Astrocyte of the hippocampus (primary cell): ENCODE measurements around the gene WDR7.

Experiments
- DNase-seq: peaks from one replicate; pipeline ENCODE4 v3.0.0; 2011; ENCODE audit warnings: low read depth, low spot score

WDR7 gene

DNA sequence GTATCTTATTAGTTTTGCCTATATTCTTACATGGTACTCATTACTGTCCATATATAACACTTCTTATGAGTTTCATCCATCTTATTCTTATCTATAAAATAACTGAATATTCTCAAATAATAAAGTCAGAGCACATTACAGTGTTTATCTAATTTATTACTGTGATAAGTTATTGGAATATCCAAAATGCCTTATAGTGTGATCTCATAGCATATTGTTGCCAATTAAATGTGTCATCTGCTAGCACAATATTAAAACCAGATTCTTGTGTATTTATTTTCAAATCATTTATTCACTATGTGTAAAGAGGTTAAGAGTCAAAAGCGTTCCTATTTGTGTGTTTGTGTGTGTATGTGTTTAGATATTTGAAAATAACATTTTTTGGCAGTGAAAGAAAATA, 151.9 kb downstream of the WDR7 start:
- DNase-seq: no peak

GRCh38 chr18:56804395-56804794, 153.2 kb downstream of the WDR7 start:
- no peak for DNase-seq

DNA sequence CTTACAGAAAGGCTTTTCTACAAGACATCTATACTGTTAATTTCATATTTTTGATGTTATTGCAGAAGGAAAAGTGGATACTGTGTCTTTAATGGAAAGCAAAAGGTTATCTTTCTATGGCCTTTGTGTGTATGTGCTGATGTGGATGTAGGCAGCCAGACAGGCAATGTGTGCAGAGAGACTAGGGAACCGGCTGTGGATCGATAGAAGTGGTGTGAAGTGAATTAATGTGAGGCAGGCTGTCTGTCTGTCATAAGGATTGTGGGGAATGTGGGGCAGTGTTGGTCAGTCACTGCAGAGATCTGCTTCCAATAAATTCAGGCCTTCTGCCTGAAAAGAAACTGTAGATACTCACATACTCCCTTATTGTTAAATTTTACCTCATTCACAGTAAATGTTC, 156.7 kb downstream of the WDR7 start:
- DNase-seq: no peak

DNA sequence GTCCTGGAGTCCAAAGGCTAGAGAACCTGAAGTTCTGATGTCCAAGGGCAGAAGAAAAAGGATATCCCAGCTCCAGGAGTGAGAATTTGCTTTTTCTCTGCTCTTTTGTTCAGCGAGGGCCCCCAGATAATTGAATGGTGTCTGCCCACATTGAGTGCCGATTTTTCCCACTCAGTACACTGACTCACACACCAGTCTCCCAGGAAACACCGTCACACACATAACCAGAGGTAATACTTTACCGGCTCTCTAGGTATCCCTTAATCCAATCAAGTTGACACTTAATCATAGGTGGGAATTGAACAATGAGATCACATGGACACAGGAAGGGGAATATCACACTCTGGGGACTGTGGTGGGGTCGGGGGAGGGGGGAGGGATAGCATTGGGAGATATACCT, 161.5 kb downstream of the WDR7 start:
- DNase-seq: no peak

- DNase-seq: no peak
These were observed 164.8 kb downstream of the WDR7 start for GRCh38 chr18:56815926-56816325.

- no peak for DNase-seq
These were observed 172.9 kb downstream of the WDR7 start for GRCh38 chr18:56823986-56824565.

- no peak for DNase-seq
These were observed 174.2 kb downstream of the WDR7 start for GRCh38 chr18:56825321-56825720.

DNA sequence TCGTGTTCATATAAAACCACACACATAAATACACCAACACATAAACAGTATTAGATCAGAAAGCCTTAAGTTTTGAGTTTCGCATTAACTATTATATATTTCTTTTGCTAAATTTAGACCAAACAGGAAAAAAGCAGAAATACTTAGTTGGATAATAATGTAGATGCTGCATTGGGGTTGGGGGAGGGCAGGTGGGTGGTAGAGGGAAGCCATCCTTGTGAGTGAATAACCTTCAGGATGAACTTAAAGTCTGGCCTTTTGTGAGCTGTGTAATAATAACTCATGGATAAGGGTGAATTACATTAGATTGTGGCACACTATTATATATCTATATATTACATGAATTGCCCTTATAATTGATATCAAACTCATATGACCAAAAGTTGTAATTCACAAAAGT, 174.7 kb downstream of the WDR7 start:
- no peak for DNase-seq

DNA sequence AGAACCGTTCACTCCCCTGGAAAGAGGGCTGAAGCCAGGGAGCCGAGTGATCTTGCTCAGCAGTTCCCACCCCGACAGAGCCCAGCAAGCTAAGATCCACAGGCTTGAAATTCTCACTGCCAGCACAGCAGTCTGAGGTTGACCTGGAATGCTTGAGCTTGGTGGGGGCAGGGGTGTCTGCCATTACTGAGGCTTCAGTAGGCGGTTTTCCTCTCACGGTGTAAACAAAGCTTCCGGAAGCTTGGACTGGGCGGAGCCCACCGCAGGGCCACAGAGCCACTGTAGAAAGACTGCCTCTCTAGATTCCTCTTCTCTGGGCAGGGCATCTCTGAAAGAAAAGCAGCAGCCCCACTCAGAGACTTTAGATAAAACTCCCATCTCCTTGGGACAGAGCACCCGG, 180.8 kb downstream of the WDR7 start:
- peak; percentile 45 for DNase-seq

DNA sequence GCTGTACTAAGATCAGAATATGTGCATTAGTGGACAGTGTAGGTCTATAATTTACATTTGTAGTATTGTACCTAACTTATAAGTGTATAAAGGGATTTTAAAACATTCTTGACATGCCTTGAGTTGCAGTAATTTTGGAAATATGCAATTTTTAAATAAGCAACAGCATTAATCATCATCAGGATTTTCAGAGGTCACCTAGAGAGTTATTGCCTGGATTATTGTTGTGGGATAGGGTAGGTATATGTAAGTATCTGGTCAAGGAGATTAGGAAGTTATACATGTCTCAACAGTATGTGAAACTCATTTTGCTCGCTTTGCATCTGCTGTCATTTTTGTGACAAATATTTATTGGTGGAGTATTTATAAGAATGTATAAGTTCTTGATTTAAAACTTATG, 184.2 kb downstream of the WDR7 start:
- DNase-seq: no peak

DNA sequence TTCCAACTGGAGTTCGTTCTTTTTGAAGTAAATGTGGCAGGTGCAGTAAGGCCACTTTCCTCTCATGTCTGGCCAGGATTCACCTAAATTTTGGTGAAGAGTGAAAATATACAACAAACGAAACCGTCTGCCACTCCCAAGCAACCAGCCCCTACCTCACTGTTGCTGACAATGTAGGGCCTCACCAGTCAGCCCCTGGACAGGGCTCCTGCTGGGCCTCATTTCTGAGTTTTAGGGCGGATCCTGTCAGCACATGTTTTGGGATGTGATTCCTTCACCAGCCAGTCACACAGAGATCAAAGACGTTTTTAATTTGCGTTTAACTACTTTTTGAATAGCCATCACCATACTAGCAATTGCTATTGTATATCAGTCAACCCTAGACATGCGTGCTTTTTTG, 185.0 kb downstream of the WDR7 start:
- no peak for DNase-seq

GRCh38 chr18:56841836-56842235, 190.7 kb downstream of the WDR7 start:
- no peak for DNase-seq

DNA sequence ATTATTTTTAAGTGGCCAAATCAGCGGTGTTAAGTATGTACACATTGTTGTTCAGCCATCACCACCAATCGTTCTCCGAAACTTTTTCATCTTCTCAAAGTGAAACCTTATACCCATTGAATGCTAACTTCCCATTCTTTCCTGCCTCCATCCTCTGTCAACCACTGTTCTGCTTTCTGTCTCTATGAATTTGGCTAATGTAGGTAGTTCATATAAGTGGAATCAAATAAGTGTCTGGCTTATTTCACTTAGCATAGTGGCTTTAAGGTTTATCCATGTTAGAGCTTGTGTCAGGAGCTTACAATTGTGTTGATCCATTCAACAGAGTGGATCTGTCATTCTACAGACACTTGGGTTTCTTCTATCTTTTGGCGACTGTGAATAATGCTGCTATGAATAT, 192.1 kb downstream of the WDR7 start:
- no peak for DNase-seq

DNA sequence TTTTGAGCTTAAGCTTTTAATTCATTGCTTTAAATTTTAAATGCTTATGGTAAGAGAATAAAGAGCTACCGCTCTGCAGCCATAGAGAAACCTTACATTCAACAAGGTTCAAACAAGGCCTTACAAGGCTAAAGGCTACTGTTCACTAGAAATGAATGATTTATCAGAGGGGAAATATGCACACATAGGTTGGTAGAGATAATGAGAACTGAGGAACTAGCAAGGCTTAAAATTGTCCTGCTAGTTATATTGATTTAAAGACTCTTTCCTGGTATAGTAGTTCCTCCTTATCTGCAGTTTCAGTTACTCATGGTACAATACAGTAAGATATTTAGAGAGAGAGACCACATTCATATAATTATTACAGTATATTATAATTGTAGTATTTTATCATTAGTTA, 193.4 kb downstream of the WDR7 start:
- no peak for DNase-seq

- no peak for DNase-seq
These were observed 200.6 kb downstream of the WDR7 start for GRCh38 chr18:56851774-56852173.

DNA sequence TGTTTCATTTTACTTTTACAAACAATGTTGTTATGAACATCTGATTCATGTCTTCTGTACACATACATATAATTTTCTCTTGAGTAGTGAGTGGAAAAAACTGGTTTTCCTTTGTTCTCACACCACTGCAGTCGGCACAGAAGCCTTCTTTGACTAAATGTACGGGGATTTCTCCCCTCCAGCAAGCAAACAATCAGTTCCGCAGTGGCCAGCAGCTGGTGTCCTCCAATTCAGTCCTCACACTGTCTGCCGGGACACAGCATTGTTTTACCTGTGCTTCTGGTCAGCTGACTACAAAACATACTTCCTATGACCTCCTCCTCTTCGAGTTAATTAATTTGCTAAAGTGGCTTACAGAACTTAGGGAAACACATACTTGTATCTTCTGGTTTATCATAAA, 202.8 kb downstream of the WDR7 start:
- DNase-seq: no peak

GRCh38 chr18:56861244-56861643, 210.1 kb downstream of the WDR7 start:
- peak; percentile 12 for DNase-seq

DNA sequence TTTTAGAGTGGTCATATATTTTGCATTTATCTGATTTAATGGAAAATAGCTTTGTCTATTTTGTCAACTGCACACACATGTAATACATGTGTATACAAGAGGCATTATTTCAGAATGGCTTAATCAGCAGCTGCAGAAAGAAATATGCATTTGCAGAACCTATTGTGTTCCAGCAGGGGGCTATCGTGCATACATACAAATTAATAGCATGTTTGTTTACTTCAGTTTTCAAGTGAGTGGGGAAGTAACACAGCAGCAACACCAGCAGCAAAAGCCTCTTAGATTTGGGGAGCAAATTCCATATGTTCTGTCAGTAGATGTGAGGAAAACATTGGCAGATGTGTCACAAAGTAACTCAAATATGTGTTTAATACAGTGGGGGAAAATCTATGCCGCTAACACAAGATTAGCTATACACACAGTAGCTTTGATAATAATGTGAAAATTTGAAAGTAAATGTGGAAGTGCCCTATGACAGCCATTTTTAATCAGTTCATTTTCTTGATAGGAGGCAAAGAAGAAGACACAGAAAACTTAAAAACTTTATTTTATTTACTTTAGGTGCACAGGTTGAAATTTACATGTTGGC, 218.1 kb downstream of the WDR7 start:
- DNase-seq: peak; percentile 52

- no peak for DNase-seq
These were observed 219.8 kb downstream of the WDR7 start for GRCh38 chr18:56870982-56871381.

GRCh38 chr18:56872140-56872539, 221.0 kb downstream of the WDR7 start:
- no peak for DNase-seq

DNA sequence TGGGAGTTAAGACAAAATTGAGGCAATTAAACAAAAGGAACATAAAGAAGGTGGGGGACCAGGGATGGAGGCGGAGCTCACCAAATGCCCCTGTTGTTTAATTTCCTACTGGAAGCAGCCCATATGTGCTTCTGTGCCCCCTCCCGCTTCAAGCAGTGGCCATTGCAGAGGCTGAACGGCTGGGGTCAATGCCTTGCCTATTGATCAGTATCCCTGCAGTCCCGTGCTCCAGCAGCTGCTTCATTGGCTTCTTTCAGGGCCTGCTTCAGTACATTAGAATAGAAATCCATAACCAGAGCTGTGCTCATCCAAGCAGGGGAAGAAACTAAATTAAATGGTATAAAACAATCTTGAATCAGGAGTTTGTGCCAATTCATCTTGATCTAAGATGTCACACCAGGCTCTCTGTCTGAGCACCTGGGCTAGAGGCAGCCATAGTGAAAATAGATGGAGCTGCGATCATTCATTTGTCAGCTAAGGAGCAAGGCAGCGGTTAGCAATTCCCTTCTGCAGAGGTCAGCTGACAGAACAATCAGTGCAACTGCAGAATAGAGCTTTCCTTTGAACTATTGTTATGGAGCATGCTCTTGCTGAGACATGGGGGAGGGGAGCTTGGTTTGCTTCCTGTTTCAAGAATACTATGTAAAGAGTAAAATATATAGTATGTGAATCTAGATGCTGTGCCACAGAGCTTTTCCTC, 222.4 kb downstream of the WDR7 start:
- peak; percentile 13 for DNase-seq

- DNase-seq: no peak
These were observed 227.6 kb downstream of the WDR7 start for GRCh38 chr18:56878711-56879110.

DNA sequence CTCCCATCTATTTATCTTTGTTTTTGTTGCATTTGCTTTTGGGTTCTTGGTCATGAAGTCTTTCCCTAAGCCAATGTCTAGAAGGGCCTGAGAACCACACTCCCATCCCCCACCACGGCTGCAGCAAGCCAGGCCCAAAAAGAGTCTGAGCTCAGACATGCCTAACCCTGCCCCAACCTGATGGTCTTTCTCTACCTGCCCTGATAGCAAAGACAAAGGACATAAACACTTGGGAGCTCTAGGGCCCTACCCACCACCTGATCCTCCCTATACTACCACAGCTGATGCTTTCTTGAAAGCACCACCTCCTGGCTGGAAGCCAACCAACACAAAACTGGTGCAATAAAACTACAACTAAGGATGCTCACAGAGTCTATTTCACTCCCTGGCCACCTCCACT, 233.4 kb downstream of the WDR7 start:
- DNase-seq: no peak
